Ectodermal cell (in vitro differentiated cells): ENCODE data around the gene FMNL2.

ENCODE experiments used
- H3K27ac ChIP-seq: 2 replicates; pipeline ENCODE4 v1.7.0; 2013; ENCODE audit warnings: mild to moderate bottlenecking, low read depth, low read length; ENCODE audit not compliant: insufficient read depth, poor library complexity, severe bottlenecking
- H3K27me3 ChIP-seq: 2 replicates; pipeline ENCODE4 v1.7.0; 2013; ENCODE audit warnings: mild to moderate bottlenecking, low read length; ENCODE audit not compliant: insufficient read depth, control insufficient read depth, poor library complexity, severe bottlenecking
- H3K36me3 ChIP-seq: one replicate; pipeline ENCODE4 v1.7.0; 2013; ENCODE audit warnings: low read length; ENCODE audit not compliant: control insufficient read depth, insufficient read depth
- H3K4me1 ChIP-seq: one replicate; pipeline ENCODE4 v1.7.0; 2013; ENCODE audit warnings: low read length; ENCODE audit not compliant: control insufficient read depth, insufficient read depth
- H3K4me3 ChIP-seq: 2 replicates; pipeline ENCODE4 v1.7.0; 2013; ENCODE audit warnings: low read depth, low read length, control low read depth; ENCODE audit not compliant: insufficient read depth
- H3K9me3 ChIP-seq: 2 replicates; pipeline ENCODE4 v1.7.0; 2013; ENCODE audit warnings: mild to moderate bottlenecking, low read length, moderate library complexity; ENCODE audit not compliant: control insufficient read depth
- WGBS, 2 experiments: methylation state at CpG; one replicate each; pipeline ENCODE4 v1.1.7; 2013; ENCODE audit warnings: missing lambda C conversion rate in 2 of 2; 5-methylcytosine and 5-hydroxymethylcytosine counted together

FMNL2 gene

DNA sequence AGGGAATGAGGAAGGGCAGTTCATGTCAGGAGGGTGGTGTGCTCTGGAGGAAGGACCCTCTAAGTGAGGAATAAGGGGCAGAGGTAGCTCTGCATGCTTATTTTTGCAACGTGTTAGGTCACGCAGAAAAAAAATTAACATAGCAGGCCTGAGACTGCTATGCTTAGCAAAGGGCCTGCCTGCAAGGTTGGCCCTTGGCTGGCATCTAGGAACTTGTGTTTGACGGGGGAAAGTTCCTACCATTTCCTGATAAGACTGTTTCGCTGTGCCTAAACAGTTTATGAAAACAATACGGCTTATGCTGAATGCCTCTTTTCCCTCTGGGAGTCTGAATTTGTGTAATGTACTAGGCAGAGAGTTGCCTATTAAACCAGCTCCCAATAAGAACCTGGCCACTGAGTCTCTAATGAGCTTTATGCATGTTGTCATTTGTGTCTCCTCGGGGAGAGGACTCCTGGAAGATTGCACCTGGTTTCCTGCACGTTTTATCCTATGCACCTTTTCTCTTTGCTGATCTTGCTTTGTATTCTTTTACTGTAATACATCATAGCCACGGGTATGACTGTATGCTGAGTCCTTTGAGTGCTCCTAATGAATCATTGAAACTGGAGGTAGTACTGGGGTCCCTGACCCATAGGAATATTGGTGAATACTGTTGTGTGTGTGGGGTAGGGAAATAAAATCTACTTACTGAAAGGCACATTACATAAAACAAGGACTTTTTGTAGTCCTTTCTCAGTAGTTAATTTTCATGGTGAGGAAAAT is 213.3 kb downstream of the FMNL2 start:
- WGBS, 2 experiments = 94% methylated on average over 8 of the region's 8 CpGs
- Histone ChIP-seq H3K27me3 (no peaks in the 10 kb centered on the region), H3K27ac (no peak overlapping the region), H3K4me1 (peaks cover 9% of the 10 kb centered on the region), H3K36me3 (no peaks in the 10 kb centered on the region), H3K4me3 (no peak overlapping the region), H3K9me3 (no peaks in the 10 kb centered on the region)

- WGBS, 2 experiments = 93 to 97% methylated on average over 3 of the region's 3 CpGs
- Histone ChIP-seq H3K4me1 (peaks cover 5% of the 10 kb centered on the region), H3K27ac (no peak overlapping the region)
Measured at GRCh38 chr2:152548996-152549395, 214.0 kb downstream of the FMNL2 start.

GRCh38 chr2:152549423-152549822 is 214.4 kb downstream of the FMNL2 start:
- H3K27ac ChIP-seq = no peak overlapping the region
- peaks cover 5% of the 10 kb centered on the region for H3K4me1 ChIP-seq
- H3K9me3 ChIP-seq = no peaks in the 10 kb centered on the region
- no peaks in the 10 kb centered on the region for H3K27me3 ChIP-seq
- no peak overlapping the region for H3K4me3 ChIP-seq
- 98 to 100% methylated on average over 2 of the region's 2 CpGs for WGBS, 2 experiments
- H3K36me3 ChIP-seq = no peaks in the 10 kb centered on the region

More at GRCh38 chr2:152548996-152549395, 214.0 kb downstream of the FMNL2 start:
- no peaks in the 10 kb centered on the region for H3K9me3 ChIP-seq
- H3K27me3 ChIP-seq = no peaks in the 10 kb centered on the region
- no peak overlapping the region for H3K4me3 ChIP-seq
- H3K36me3 ChIP-seq = no peaks in the 10 kb centered on the region

- Histone ChIP-seq H3K27ac (no peak overlapping the region), H3K4me3 (no peak overlapping the region), H3K36me3 (no peaks in the 10 kb centered on the region), H3K4me1 (peaks cover 2% of the 10 kb centered on the region), H3K9me3 (no peaks in the 10 kb centered on the region), H3K27me3 (no peaks in the 10 kb centered on the region)
- WGBS, 2 experiments = 87 to 94% methylated on average over 2 of the region's 2 CpGs
Measured at GRCh38 chr2:152550386-152550785, 215.4 kb downstream of the FMNL2 start.

DNA sequence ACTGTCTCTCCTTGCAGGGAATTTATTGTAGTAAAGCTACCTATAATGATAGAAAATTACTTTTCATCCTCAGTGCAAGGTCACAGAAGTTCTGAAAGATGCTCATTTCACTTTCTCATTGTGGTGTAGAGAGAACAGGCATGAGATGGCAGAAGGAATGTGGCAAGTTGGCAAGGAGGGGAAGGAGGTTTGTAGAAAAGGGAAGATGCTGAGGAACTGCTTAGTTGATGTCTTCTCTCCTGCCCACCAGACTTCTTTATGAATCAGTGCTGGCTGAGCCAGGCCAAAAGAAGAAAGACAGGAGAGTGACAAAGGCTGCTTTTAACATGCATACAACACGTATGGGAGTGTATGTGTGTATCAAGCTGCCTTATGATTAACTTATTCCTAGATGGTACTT is 217.9 kb downstream of the FMNL2 start:
- H3K4me3 ChIP-seq = no peak overlapping the region
- H3K9me3 ChIP-seq = no peaks in the 10 kb centered on the region
- H3K27ac ChIP-seq = no peak overlapping the region
- WGBS, 2 experiments = 88 to 90% methylated on average over 1 of the region's 1 CpG
- no peaks in the 10 kb centered on the region for H3K27me3 ChIP-seq
- no peaks in the 10 kb centered on the region for H3K4me1 ChIP-seq
- H3K36me3 ChIP-seq = no peaks in the 10 kb centered on the region

- Histone ChIP-seq H3K36me3 (no peaks in the 10 kb centered on the region), H3K4me3 (no peak overlapping the region), H3K27me3 (no peaks in the 10 kb centered on the region), H3K4me1 (no peaks in the 10 kb centered on the region), H3K9me3 (no peaks in the 10 kb centered on the region), H3K27ac (no peak overlapping the region)
- WGBS, 2 experiments = 94 to 97% methylated on average over 1 of the region's 1 CpG
Measured at GRCh38 chr2:152553518-152553917, 218.5 kb downstream of the FMNL2 start.

- H3K36me3 ChIP-seq = no peaks in the 10 kb centered on the region
- H3K4me1 ChIP-seq = no peaks in the 10 kb centered on the region
- no peak overlapping the region for H3K4me3 ChIP-seq
- no peaks in the 10 kb centered on the region for H3K27me3 ChIP-seq
- H3K9me3 ChIP-seq = no peaks in the 10 kb centered on the region
- 76 to 86% methylated on average over 2 of the region's 2 CpGs for WGBS, 2 experiments
- no peak overlapping the region for H3K27ac ChIP-seq
Measured at GRCh38 chr2:152555048-152555447, 220.1 kb downstream of the FMNL2 start.

- H3K36me3 ChIP-seq = peaks cover 7% of the 10 kb centered on the region
- WGBS, 2 experiments = 89 to 98% methylated on average over 4 to 5 of the region's 5 CpGs
- no peak overlapping the region for H3K27ac ChIP-seq
- H3K9me3 ChIP-seq = no peaks in the 10 kb centered on the region
- no peaks in the 10 kb centered on the region for H3K27me3 ChIP-seq
- no peaks in the 10 kb centered on the region for H3K4me1 ChIP-seq
- H3K4me3 ChIP-seq = no peak overlapping the region
Measured at GRCh38 chr2:152556506-152556905, 221.5 kb downstream of the FMNL2 start.

GRCh38 chr2:152557273-152557888 is 222.4 kb downstream of the FMNL2 start:
- peaks cover 7% of the 10 kb centered on the region for H3K36me3 ChIP-seq
- no peaks in the 10 kb centered on the region for H3K9me3 ChIP-seq
- no peaks in the 10 kb centered on the region for H3K4me1 ChIP-seq
- WGBS, 2 experiments = 92 to 95% methylated on average over 3 to 4 of the region's 4 CpGs
- H3K4me3 ChIP-seq = no peak overlapping the region
- H3K27ac ChIP-seq = no peak overlapping the region
- H3K27me3 ChIP-seq = no peaks in the 10 kb centered on the region

GRCh38 chr2:152558158-152558984 is 223.4 kb downstream of the FMNL2 start:
- no peak overlapping the region for H3K27ac ChIP-seq
- WGBS, 2 experiments = 95 to 97% methylated on average over 7 of the region's 7 CpGs

More at GRCh38 chr2:152558158-152558984, 223.4 kb downstream of the FMNL2 start:
- Histone ChIP-seq H3K4me1 (no peaks in the 10 kb centered on the region), H3K27me3 (no peaks in the 10 kb centered on the region), H3K4me3 (no peak overlapping the region), H3K9me3 (no peaks in the 10 kb centered on the region), H3K36me3 (peaks cover 7% of the 10 kb centered on the region)
